ENCODE results near the gene OPHN1.

GRCh38 chrX:68431836-68432235, 1.5 kb downstream of the OPHN1 start:
- TF ChIP-seq JUN (CRISPR knock-in tag; IDR thresholded peaks at IDR 0.05) (no peak), ATF2 (CRISPR knock-in tag; IDR thresholded peaks at IDR 0.05; ENCODE audit: borderline replicate concordance, low read depth) (no peak), CTCF (IDR thresholded peaks at IDR 0.05) (no peak), MXD4 (CRISPR knock-in tag; IDR thresholded peaks at IDR 0.05; ENCODE audit: borderline replicate concordance) (no peak), MAX (CRISPR knock-in tag; IDR thresholded peaks at IDR 0.05) (no peak)
